ENCODE results near the gene SS18L1.

SS18L1 gene

GRCh38 chr20:62216636-62217566 lies 73.3 kb downstream of the SS18L1 start:
- no peak for DNase-seq

- no peak for DNase-seq
Measured at GRCh38 chr20:62217913-62218773, 74.6 kb downstream of the SS18L1 start.

- DNase-seq = no peak
Measured at GRCh38 chr20:62219101-62219991, 75.8 kb downstream of the SS18L1 start.

DNA sequence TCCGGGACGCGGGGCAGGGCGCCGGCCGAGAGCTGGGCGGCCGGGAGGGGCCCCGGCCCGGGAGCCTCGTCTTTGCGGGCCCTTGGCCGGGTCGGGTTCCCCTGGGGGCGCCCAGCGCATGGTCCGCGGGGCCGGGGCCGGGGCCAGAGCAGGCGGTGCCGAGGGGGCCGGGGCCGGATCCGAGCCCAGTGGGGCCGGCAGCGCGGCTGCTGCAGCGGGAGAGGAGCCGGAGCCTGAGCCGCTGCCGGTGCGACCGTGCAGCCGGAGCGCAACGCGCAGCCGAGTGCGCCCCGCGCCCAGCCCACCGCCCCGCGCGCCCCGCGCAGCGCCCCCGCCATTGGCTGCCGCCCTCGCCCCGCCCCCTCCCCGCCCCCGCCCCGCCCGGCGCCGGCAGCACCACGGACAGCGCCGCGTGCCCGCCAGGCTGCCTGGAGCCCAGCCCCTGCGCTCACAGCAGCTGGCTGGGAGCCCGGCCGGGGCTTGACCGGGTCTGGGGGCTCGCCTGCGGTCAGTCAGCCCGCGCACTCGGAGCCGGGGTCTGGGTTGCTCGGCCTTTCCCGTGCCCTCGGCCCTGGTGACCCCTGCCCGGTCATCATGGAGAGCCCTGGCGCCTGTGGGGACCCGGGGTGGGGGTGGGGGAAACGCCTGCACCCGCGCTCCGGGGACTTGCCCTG lies 76.6 kb downstream of the SS18L1 start, which contains the start of gene HRH3:
TSS of gene HRH3 (minus strand) at position 287 of the 674 bp plus-strand sequence. CDS start 308 bp downstream, outside the sequence.
- DNase-seq = no peak

DNA sequence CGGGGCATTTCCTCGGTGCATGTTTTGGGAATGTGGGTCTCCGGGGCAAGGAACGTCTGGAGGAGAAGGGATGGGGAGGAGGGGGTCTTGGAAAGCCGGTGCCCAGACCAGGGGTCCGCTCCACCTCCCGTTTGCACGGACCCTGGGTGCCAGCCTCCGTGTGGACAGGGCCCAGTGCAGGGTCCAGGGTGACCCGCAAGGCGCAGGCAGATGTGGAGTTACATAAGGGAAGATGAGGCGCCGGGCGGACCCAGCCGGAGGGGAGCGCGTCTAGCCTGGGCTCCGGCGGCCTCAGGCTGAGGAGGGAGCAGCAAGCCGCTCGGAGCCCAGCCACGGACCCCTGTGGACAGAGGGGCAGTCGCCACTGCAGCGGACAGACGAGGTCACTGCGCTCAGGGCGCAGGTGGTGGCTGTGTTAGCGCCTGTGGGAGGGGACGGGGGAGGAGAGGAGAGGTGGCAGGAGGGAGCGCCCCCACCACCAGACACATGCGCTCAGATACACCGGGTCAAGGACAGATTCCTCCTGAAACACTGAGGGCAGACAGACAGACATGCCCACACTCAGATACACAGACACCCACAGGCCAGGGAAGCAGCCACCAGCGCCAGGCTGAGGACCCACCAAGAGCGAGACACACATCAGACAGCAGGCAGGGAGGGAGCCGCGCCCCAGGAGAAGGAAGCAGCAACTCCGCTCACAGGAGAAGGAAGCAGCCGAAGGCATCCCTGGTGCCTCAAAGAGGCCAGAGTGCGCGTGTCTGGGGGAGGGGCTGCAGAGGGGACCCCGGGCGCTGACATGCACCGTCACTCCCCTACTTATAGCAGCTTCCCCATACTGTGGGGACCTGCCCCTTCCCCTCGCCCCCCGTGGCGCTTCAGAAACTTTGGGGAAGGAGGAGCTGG lies 77.3 kb downstream of the SS18L1 start:
- no peak for DNase-seq

DNA sequence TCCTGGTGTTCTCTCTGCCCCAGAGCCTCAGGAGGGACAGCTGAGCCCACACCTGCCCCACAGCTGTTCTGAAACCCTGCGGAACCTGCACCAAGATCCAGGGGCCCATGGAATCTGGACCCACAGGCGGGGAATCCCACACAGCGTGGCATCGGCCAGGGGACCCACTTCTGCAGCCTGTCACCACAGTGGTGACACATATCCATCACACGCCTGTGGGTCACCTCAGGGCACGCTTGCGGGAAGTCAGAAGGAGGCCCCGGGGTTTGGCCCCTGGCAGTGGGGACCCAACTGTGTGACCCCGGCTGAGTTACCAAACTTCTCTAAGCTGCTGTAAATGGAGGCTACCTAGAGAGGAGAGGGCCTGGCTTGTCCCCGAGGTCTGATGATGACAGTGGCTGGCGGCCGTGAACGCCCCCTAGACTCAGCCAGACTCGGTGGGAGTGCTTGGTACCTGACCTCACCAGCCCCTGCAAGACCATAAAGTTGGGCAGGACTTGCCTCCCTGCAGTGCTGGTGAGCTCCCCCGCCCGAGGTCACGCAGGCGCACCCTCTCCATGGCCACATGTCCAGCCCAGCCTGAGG lies 78.8 kb downstream of the SS18L1 start:
- no peak for DNase-seq

- no peak for DNase-seq
Measured at GRCh38 chr20:62222972-62223371, 79.4 kb downstream of the SS18L1 start.

DNA sequence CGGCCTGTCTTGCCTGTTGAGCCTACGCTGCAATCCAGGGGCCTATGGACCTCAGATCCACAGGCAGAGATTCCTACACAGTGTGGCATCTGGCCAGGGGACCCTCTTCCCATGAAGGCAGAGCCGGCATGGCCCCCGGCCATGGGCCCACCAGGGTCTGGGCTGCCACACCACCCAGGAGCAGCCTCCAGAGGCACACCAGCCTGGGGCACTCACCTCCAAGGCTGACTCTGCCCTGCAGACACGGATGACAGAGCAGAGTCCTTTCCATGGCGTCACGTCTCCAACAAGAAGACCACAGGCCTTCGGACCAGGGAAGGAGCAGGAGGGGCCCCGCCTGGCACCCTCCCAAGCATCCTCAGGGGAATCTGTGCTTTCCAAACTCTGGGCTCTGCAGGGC lies 80.0 kb downstream of the SS18L1 start:
- DNase-seq = no peak

DNA sequence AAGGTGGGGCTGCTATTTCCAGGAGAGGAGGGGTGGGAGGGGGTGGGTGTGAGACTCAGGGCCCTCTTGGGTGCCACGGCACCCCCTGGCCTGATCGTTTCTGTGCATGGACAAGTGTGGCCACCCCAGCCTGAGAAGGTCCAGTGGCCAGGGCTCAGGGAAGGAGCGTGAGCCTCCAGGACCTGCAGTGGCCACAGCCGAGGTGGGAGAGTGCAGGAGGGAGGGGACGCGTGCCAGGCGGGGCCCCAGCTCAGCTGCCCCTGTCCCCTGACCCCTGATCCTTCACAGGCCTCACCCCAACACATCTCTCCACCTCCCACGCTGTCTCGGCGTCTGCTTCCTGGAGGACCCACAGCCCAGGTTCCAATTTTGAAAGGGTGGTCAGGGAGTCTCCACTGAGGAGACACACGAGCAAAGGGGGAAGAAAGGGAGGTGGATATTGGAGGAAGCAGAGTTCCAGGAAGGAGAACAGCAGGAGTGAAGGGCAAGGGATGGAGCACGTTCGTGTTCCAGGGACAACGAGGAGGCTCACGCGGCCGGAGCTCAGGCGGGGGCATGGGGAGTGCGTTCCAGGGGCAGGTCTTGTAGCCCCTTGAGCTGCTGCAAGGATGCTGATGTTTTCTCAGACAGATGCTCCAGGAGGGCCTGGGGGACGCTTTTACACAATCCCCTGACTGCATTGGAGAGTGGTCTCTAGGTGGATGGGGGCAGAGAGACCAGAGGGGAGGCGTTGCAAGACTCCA lies 80.7 kb downstream of the SS18L1 start:
- DNase-seq = no peak

GRCh38 chr20:62225026-62225425 lies 81.5 kb downstream of the SS18L1 start:
- no peak for DNase-seq

- no peak for DNase-seq
Measured at GRCh38 chr20:62225820-62226635, 82.5 kb downstream of the SS18L1 start.

DNA sequence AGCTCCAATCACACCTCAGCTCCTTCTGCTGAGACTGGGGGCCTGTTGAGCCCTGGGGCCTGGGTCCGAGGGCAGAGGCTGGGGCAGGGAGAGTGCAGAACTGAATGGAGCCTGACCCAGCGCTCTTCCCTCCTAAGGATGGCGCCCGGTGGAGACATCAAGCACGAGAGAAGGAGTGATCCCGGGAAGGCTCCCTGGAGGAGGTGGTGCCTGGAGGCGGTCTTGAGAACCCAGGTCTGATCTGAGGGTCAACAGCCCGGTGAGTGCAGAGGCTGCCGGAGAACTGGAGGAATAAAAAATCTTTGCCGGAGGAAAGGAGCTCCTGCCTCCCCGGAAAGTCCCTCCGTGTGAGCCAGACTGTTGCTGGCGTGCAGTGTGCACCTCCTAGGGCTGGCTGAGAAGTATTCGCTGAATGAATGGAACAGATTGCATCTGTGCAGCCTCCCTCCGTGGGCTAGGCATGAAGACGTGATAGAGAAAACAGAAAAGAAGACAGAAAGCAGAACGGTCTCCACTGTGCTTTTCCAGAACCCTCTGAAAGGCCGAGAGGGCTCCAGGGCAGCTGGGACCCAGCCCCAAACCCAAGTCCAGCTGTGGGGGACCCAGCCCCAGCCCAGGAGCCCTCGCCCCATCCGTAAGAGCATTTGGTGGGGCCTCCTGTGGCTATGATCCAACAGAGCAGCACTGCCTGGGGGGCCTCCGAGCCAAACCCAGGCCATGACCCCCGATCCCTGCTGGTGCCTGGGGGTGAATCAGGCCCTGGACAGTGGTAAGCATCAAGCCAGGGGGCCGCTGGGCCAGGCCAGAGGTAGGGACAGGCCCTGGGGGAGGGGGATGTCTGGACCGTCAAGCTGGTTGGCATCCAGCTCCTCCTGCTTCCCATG lies 83.4 kb downstream of the SS18L1 start:
- DNase-seq = no peak

DNA sequence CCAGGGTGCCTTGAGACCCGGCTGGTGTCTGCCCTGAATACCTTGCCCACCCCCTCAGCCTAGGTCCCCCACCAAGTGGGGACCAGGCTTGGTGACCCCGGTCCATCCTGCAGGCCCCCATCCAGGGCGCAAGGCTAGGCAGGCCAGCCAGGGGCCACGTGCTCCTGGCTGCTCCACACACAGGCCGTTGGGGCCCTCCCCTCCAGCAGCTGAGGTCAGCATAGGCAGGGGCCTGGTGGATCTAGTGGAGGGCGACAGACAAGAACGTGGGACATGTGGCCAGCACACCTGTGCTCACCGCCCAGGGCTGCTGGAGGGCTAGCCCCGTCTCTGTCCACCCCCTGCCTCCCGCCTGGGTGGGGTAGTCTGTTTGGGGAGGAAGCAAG lies 84.0 kb downstream of the SS18L1 start:
- no peak for DNase-seq

- no peak for DNase-seq
Measured at GRCh38 chr20:62227977-62228958, 84.7 kb downstream of the SS18L1 start.

GRCh38 chr20:62228982-62229545 lies 85.5 kb downstream of the SS18L1 start:
- no peak for DNase-seq

- no peak for DNase-seq
Measured at GRCh38 chr20:62229667-62230066, 86.1 kb downstream of the SS18L1 start.

All from NCI-H2081 treated with DMSO at 0.1 percent for 48 hours (cell line).